Panc1 (cell line): ENCODE measurements around the gene HMG20B. TPM values are rescaled to one million over a fixed set of nuclear protein-coding genes. Genes with fewer than 3 reads are reported as not detected.

Experiments
- ATAC-seq: fragments of 200-7000 bp; cut with Tn5 transposase; 2 replicates; pipeline ENCODE4 v1.9.1; 2020; ENCODE audit warnings: mild to moderate bottlenecking, moderate library complexity
- BruUV-seq: library from RNA; stranded (reverse); fragments of 400-500 nt; replicated peaks from 2 replicates; lab custom pipeline; 2021; lab: Mats Ljungman, UMichigan
- CTCF ChIA-PET: fragments of 300-600 bp; sonication (Branson Sonifier 250); formaldehyde crosslinking; loops from one replicate; lab custom pipeline; 2022; ENCODE audit warnings: antibody characterized with exemption; lab: Charles Lee
- POLR2A ChIA-PET: fragments of 300-600 bp; sonication (Branson Sonifier 250); formaldehyde crosslinking; loops from one replicate; lab custom pipeline; 2022; ENCODE audit warnings: antibody characterized with exemption; lab: Charles Lee
- DNase-seq: peaks from one replicate; pipeline ENCODE4 v3.0.0-alpha.2; 2010; ENCODE audit warnings: low read depth, low spot score
- H3K27ac ChIP-seq: 2 replicates; pipeline ENCODE4 v1.5.1; 2011; ENCODE audit warnings: mild to moderate bottlenecking, low read length, inconsistent platforms
- H3K27me3 ChIP-seq: fragments of 200-500 bp; sonication (Bioruptor generic); 2 replicates; pipeline ENCODE4 v1.6.0; 2014; ENCODE audit warnings: low read length, inconsistent platforms; ENCODE audit not compliant: control insufficient read depth, insufficient read depth
- H3K36me3 ChIP-seq: fragments of 200-500 bp; sonication (Bioruptor generic); 2 replicates; pipeline ENCODE4 v1.5.1; 2014; ENCODE audit warnings: inconsistent platforms, mild to moderate bottlenecking, low read length, moderate library complexity; ENCODE audit not compliant: control insufficient read depth, insufficient read depth
- H3K4me1 ChIP-seq: 2 replicates; pipeline ENCODE4 v1.5.1; 2011; ENCODE audit warnings: inconsistent platforms, mild to moderate bottlenecking, low read length, moderate library complexity; ENCODE audit not compliant: control insufficient read depth, insufficient read depth
- H3K4me3 ChIP-seq, 2 experiments: 2 replicates each; pipeline ENCODE4 v1.5.1; 2011 to 2012; ENCODE audit warnings: low read depth in 2 of 2, low read length in 2 of 2, mild to moderate bottlenecking in 2 of 2, inconsistent platforms in 1 of 2, moderate library complexity in 1 of 2
- H3K9me3 ChIP-seq: fragments of 200-500 bp; sonication (Bioruptor generic); 2 replicates; pipeline ENCODE4 v1.5.1; 2014; ENCODE audit warnings: low read depth, mild to moderate bottlenecking, inconsistent platforms, low read length, moderate library complexity; ENCODE audit not compliant: control insufficient read depth, insufficient read depth
- CTCF ChIP-seq: fragments of 450-650 bp; IDR thresholded peaks from 2 replicates; pipeline ENCODE4 v1.5.1; 2017; ENCODE audit warnings: mild to moderate bottlenecking
- POLR2AphosphoS5 ChIP-seq: IDR thresholded peaks from 2 replicates; pipeline ENCODE4 v1.6.1; 2012; ENCODE audit warnings: mild to moderate bottlenecking, low read depth, low read length, moderate library complexity
- REST ChIP-seq, 2 experiments: IDR thresholded peaks; 2 replicates each; pipeline ENCODE4 v1.6.1; 2011 to 2012; ENCODE audit warnings: low read depth in 2 of 2, control low read depth in 1 of 2, low read length in 1 of 2, mild to moderate bottlenecking in 1 of 2, moderate library complexity in 1 of 2; ENCODE audit not compliant: insufficient read depth in 1 of 2
- SIN3A ChIP-seq: IDR thresholded peaks from 2 replicates; pipeline ENCODE4 v1.6.1; 2012; ENCODE audit warnings: low read depth, mild to moderate bottlenecking, low read length, moderate library complexity, borderline replicate concordance; ENCODE audit not compliant: insufficient read depth
- TCF7L2 ChIP-seq: IDR thresholded peaks from 2 replicates; pipeline ENCODE4 v1.6.1; 2011; ENCODE audit warnings: mild to moderate bottlenecking, low read depth, low read length, inconsistent platforms
- in situ Hi-C: cut with HindIII; loops from 2 replicates; pipeline ENCODE4 v1.10.0; 2016; ENCODE audit warnings: low sequenced_read_pairs, low pct_unique_long_range_greater_than_20kb
- intact Hi-C: fragments of 100-400 bp; cut with micrococcal nuclease; formaldehyde crosslinking; loops from one replicate; pipeline ENCODE4 v1.10.0; 2022; ENCODE audit not compliant: unreplicated experiment
- total RNA-seq: library from RNA; stranded (reverse); gene quantifications from one replicate; pipeline ENCODE4 v1.2.1, GENCODE V29; 2021; ENCODE audit not compliant: unreplicated experiment

HMG20B gene
- total RNA-seq, 1 experiment from 2014 or later: 74.7 TPM

GRCh38 chr19:3585301-3586126 is 12.8 kb downstream of the HMG20B start, which contains the start of gene GIPC3:
TSS of gene GIPC3 (plus strand) at chr19:3585478. CDS start at chr19:3585598, 120 bp downstream.
- Histone ChIP-seq H3K4me3 (peak within 1 kb of the TSS; percentile 22 to 37), H3K4me1 (no peaks in the 10 kb centered on the region), H3K27me3 (no peaks in the 10 kb centered on the region), H3K27ac (no peak within 1 kb of the TSS), H3K9me3 (no peaks in the 10 kb centered on the region), H3K36me3 (no peaks in the 10 kb centered on the region)
- intact Hi-C loops (no loop called here), in situ Hi-C loops (no loop called here)
- no TSS peak for BruUV-seq
- no peak for TF ChIP-seq SIN3A
- no peak for TF ChIP-seq TCF7L2
- TF ChIP-seq REST (IDR thresholded peaks at IDR 0.05; ENCODE audit: insufficient read depth in 1 of 2, low read depth in 2 of 2, low read length in 1 of 2): no peak
- no peak for TF ChIP-seq POLR2AphosphoS5
- no peak for TF ChIP-seq CTCF
- ATAC-seq: no peak
- ChIA-PET POLR2A (no interaction called here), CTCF (interaction anchor here (0.6 kb wide), 1 partner anchor 675 kb away, joined by 6 read pairs; no protein-coding TSS in a partner anchor)
- DNase-seq: no peak

- Histone ChIP-seq H3K9me3 (no peaks in the 10 kb centered on the region), H3K4me1 (no peaks in the 10 kb centered on the region), H3K27me3 (no peaks in the 10 kb centered on the region), H3K27ac (no peak overlapping the region), H3K36me3 (no peaks in the 10 kb centered on the region), H3K4me3 (peak overlapping the region; percentile 22 to 37)
- intact Hi-C loops: no loop called here
- peak; percentile 32; the same call in 1 of the 2 replicates for ATAC-seq
- no TSS peak for BruUV-seq
- DNase-seq: no peak
- in situ Hi-C loops: no loop called here
- TF ChIP-seq SIN3A (no peak), REST (IDR thresholded peaks at IDR 0.05; ENCODE audit: insufficient read depth in 1 of 2, low read depth in 2 of 2, low read length in 1 of 2) (no peak), CTCF (peak; percentile 83), TCF7L2 (no peak), POLR2AphosphoS5 (no peak)
- CTCF ChIA-PET: no interaction called here
- POLR2A ChIA-PET: no interaction called here
These were observed 13.4 kb downstream of the HMG20B start for GRCh38 chr19:3586127-3586626.
